Measurements from ENCODE around the gene CTTN.

DNA sequence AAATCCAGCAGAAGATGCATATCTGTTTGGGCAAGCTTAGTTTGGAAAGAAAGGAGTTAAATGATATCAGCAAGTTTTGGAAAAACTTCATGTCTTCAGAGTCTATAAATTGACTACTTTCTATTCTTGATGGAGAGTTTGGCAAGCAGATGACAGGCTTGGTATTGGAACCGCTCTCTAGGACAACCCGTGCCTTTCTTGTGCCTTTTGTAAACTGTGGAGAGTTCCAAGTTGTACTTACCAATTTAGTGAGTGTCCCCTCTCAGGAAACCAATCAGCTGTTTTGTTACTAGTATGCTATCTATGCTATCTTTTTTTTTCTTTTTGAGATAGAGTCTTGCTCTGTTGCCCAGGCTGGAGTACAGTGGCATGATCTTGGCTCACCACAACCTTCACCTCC, 43.7 kb upstream of the CTTN start:
- TF ChIP-seq POLR2A (IDR thresholded peaks at IDR 0.05; ENCODE audit: low read length): no peak
- TF ChIP-seq GATA1 (IDR thresholded peaks at IDR 0.05; ENCODE audit: low read depth, low read length): no peak
